ENCODE results near the gene OSBPL6. TPM values are rescaled to one million over a fixed set of nuclear protein-coding genes. Genes with fewer than 3 reads are reported as not detected.

Gene OSBPL6
- total RNA-seq, 4 donors from 2014 or later = 1.5 to 4.0 (median 3.1) TPM

DNA sequence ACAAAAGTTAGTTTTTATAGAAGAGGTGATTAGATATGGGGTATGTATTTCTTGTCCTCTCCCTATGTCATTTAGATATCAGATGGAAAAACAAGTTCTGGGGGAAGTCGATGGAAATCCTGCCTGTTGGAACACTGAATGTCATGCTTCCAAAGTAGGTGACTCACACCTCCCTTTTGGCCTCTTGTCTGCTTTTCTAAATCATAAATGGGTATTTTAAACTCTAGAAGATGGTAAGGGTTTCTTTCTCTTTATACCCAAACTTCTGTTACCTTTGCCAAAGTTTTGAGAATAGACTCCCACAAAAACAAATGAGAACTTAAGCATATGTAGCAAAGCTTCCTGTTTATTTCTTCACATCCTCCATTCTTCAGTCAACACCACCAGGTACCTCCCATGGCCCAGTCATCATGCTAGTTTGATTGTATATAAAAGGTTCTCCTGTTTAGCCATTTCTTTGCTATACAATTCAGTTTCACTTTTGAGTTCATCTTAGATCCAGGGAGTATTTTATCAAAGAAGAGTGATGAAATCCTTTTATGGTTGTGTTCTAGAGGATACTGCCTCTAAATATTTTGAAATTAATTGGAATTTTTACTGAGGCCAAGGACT, 192.8 kb downstream of the OSBPL6 start:
- TF ChIP-seq EP300 (IDR thresholded peaks at IDR 0.05) = no peak
- no peak for TF ChIP-seq POLR2AphosphoS5 (IDR thresholded peaks at IDR 0.05)
- no peak for TF ChIP-seq POLR2A (IDR thresholded peaks at IDR 0.05)
- TF ChIP-seq, protein P1, sequence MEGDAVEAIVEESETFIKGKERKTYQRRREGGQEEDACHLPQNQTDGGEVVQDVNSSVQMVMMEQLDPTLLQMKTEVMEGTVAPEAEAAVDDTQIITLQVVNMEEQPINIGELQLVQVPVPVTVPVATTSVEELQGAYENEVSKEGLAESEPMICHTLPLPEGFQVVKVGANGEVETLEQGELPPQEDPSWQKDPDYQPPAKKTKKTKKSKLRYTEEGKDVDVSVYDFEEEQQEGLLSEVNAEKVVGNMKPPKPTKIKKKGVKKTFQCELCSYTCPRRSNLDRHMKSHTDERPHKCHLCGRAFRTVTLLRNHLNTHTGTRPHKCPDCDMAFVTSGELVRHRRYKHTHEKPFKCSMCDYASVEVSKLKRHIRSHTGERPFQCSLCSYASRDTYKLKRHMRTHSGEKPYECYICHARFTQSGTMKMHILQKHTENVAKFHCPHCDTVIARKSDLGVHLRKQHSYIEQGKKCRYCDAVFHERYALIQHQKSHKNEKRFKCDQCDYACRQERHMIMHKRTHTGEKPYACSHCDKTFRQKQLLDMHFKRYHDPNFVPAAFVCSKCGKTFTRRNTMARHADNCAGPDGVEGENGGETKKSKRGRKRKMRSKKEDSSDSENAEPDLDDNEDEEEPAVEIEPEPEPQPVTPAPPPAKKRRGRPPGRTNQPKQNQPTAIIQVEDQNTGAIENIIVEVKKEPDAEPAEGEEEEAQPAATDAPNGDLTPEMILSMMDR (IDR thresholded peaks at IDR 0.05) = no peak
- H3K4me1 ChIP-seq = no peaks in the 10 kb centered on the region
- peaks cover 0 to 32% of the 10 kb centered on the region in 2 donors for H3K36me3 ChIP-seq
- H3K27me3 ChIP-seq = no peaks in the 10 kb centered on the region
- ATAC-seq = no peak
- H3K9me3 ChIP-seq = no peaks in the 10 kb centered on the region
- WGBS, 2 donors (ENCODE audit: low coverage in 1 of 2) = 56 to 75% methylated on average over 1 of the region's 1 CpG
- H3K4me3 ChIP-seq = no peak overlapping the region
- no peak overlapping the region for H3K27ac ChIP-seq

DNA sequence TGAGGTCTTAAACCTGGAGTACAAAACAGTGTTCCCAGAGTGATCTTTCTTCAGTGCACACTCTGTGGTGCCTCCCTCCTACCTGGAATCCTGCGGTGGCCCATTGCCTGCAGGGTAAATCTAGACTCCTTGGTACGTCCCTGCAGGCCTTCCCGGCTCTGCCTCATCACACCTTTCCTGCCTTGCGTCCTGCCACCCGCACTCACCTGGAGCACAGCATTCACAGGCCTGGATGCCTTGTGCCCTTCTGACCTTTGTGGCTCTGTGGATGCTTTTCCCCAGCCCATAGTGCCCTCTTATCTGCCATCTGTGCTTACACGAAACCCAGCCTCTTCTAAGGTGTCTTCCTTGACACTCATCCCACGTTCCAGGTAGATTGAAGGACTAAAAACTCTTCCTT, 194.0 kb downstream of the OSBPL6 start:
- no peak overlapping the region for H3K27ac ChIP-seq
- H3K27me3 ChIP-seq = no peaks in the 10 kb centered on the region
- H3K4me3 ChIP-seq = no peak overlapping the region
- TF ChIP-seq, protein P1 (IDR thresholded peaks at IDR 0.05) = no peak
- no peak for TF ChIP-seq EP300 (IDR thresholded peaks at IDR 0.05)
- no peak for TF ChIP-seq POLR2AphosphoS5 (IDR thresholded peaks at IDR 0.05)
- TF ChIP-seq POLR2A (IDR thresholded peaks at IDR 0.05) = no peak
- H3K9me3 ChIP-seq = no peaks in the 10 kb centered on the region
- H3K4me1 ChIP-seq = no peaks in the 10 kb centered on the region
- 79 to 83% methylated on average over 5 to 7 of the region's 7 CpGs for WGBS, 2 donors (ENCODE audit: low coverage in 1 of 2)
- no peak for ATAC-seq
- H3K36me3 ChIP-seq = peaks cover 0 to 26% of the 10 kb centered on the region in 2 donors

DNA sequence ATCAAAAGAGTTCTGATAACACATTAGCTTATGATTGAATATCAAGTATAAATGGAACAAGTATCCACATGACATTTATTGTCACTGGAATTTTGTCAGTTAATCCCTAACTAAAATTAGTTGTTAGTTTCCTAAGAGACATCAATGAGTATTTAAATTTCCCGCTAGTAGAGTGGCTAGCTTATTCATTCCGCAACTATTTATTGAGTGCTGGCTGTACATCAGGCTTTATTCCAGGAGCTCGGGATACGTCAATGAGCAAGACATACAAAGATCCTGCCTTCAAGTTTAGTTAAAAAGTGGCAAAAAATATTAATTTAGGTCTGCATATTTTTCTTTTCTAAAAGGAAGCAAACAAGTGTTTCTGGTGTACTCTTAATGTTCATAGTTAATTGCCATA, 197.4 kb downstream of the OSBPL6 start:
- TF ChIP-seq POLR2A (IDR thresholded peaks at IDR 0.05) = no peak
- no peak for TF ChIP-seq EP300 (IDR thresholded peaks at IDR 0.05)
- TF ChIP-seq, protein P1 (IDR thresholded peaks at IDR 0.05) = no peak
- TF ChIP-seq POLR2AphosphoS5 (IDR thresholded peaks at IDR 0.05) = no peak
- Histone ChIP-seq H3K27me3 (no peaks in the 10 kb centered on the region), H3K27ac (no peak overlapping the region), H3K4me1 (no peaks in the 10 kb centered on the region), H3K9me3 (no peaks in the 10 kb centered on the region), H3K4me3 (no peak overlapping the region), H3K36me3 (peaks cover 0 to 11% of the 10 kb centered on the region in 2 donors)
- 91 to 93% methylated on average over 4 of the region's 4 CpGs for WGBS, 2 donors (ENCODE audit: low coverage in 1 of 2)
- no peak for ATAC-seq

DNA sequence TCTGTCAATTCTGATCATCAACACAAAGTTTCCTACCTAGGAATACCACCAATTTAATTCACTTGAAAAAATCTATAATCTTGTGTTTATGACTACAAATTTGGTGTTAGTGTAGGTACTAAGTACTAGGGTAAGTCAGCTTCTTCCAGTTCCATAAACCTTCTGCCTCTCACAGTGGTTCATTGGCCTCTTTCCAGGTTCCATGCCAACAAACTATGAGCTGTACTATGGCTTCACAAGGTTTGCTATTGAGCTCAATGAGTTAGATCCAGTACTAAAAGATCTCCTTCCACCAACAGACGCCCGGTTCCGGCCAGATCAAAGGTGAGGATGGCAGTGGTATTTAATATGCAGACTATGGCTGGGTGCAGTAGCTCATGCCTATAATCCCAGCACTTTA, 197.9 kb downstream of the OSBPL6 start:
- Histone ChIP-seq H3K9me3 (no peaks in the 10 kb centered on the region), H3K36me3 (peaks cover 0 to 11% of the 10 kb centered on the region in 2 donors), H3K4me1 (no peaks in the 10 kb centered on the region), H3K27ac (no peak overlapping the region), H3K27me3 (no peaks in the 10 kb centered on the region), H3K4me3 (no peak overlapping the region)
- ATAC-seq = no peak
- TF ChIP-seq POLR2AphosphoS5 (IDR thresholded peaks at IDR 0.05) (no peak), POLR2A (IDR thresholded peaks at IDR 0.05) (no peak), EP300 (IDR thresholded peaks at IDR 0.05) (no peak)
- TF ChIP-seq, protein P1 (IDR thresholded peaks at IDR 0.05) = no peak
- WGBS, 2 donors (ENCODE audit: low coverage in 1 of 2) = 87% methylated on average over 3 of the region's 3 CpGs; no CpG with 5 or more reads in 1 of the 2 donors

DNA sequence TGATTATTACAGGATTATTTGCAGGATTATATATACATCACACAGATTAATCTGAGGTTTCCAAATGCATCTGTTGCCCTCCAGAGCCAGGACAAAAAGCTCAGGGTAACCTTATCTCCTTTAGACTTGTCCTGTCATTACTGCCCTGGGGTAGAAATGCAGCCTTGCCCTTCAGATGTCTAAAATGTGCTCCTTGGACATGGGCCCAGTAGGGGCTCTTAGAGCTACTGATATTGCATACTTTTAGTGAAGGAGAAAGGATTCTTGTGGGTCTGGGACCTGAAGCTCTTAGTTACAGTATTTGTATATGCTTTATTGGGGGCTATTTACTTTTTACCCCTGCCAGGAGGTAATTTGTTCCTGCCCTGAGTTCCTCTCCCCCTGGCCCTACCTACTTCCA, 200.5 kb downstream of the OSBPL6 start:
- no peaks in the 10 kb centered on the region for H3K36me3 ChIP-seq
- TF ChIP-seq EP300 (IDR thresholded peaks at IDR 0.05) (no peak), POLR2AphosphoS5 (IDR thresholded peaks at IDR 0.05) (no peak), POLR2A (IDR thresholded peaks at IDR 0.05) (no peak)
- TF ChIP-seq, protein P1 (IDR thresholded peaks at IDR 0.05) = no peak
- H3K4me3 ChIP-seq = no peak overlapping the region
- H3K4me1 ChIP-seq = no peaks in the 10 kb centered on the region
- no peaks in the 10 kb centered on the region for H3K27me3 ChIP-seq
- ATAC-seq = no peak
- H3K27ac ChIP-seq = no peak overlapping the region
- H3K9me3 ChIP-seq = no peaks in the 10 kb centered on the region

All from gastroesophageal sphincter (tissue), 4 donors.